B cell (primary cell): ENCODE data around the gene SLC16A6. TPM values are rescaled to one million over a fixed set of nuclear protein-coding genes. Genes with fewer than 3 reads are reported as not detected.

ENCODE experiments used
- ATAC-seq: fragments of 200-7000 bp; cut with Tn5 transposase; one replicate; pipeline ENCODE4 v1.10.0; 2021; ENCODE audit warnings: low read depth, mild to moderate bottlenecking, moderate number of reproducible peaks, moderate library complexity
- CTCF ChIA-PET: fragments of 350-600 bp; sonication (Branson Sonifier 250); formaldehyde crosslinking; loops from one replicate; lab custom pipeline; 2021; ENCODE audit warnings: antibody characterized with exemption, inconsistent platforms; lab: Charles Lee
- POLR2A ChIA-PET: fragments of 350-600 bp; sonication (Branson Sonifier 250); formaldehyde crosslinking; loops from one replicate; lab custom pipeline; 2021; ENCODE audit warnings: antibody characterized with exemption; lab: Charles Lee
- DNase-seq: peaks from one replicate; pipeline ENCODE4 v3.0.0; 2013
- H2AFZ ChIP-seq: 2 replicates; pipeline ENCODE4 v1.6.1; 2012; ENCODE audit warnings: mild to moderate bottlenecking, low read depth, low read length; ENCODE audit not compliant: insufficient read depth, poor library complexity, severe bottlenecking
- H3K27ac ChIP-seq, 2 donors: 1 replicate in 1 of 2; 2 replicates in 1 of 2; pipeline ENCODE4 v1.5.1; 2012 to 2013; ENCODE audit warnings: low read length in 2 of 2, mild to moderate bottlenecking in 2 of 2, moderate library complexity in 1 of 2
- H3K27me3 ChIP-seq, 4 experiments: fragments of 200-600 bp in 1 of 4; sonication (generic) in 1 of 4; replicated peaks in 1 of 4; 1 replicate in 2 of 4; 2 replicates in 2 of 4; pipeline versions ENCODE4 v1.6.1 to v1.7.0; 2013 to 2016; ENCODE audit warnings: low read length in 3 of 4, mild to moderate bottlenecking in 2 of 4, mixed read lengths in 1 of 4, moderate library complexity in 1 of 4; ENCODE audit not compliant: insufficient read depth in 4 of 4, control insufficient read depth in 3 of 4; ENCODE audit errors: control extremely low read depth in 1 of 4
- H3K36me3 ChIP-seq, 2 experiments: replicated peaks in 1 of 2; 1 replicate in 1 of 2; 2 replicates in 1 of 2; pipeline versions ENCODE4 v1.6.1 to v1.7.1; 2013; ENCODE audit warnings: low read length in 1 of 2; ENCODE audit not compliant: insufficient read depth in 2 of 2, control insufficient read depth in 1 of 2; ENCODE audit errors: control extremely low read depth in 1 of 2, extremely low read depth in 1 of 2
- H3K4me1 ChIP-seq, 2 donors: fragments of 200-600 bp in 1 of 2; sonication (generic) in 1 of 2; 1 replicate in 1 of 2; 2 replicates in 1 of 2; pipeline versions ENCODE4 v1.5.1 to v1.6.1; 2013 to 2017; ENCODE audit warnings: low read length in 2 of 2; ENCODE audit not compliant: control insufficient read depth in 2 of 2, insufficient read depth in 2 of 2
- H3K4me2 ChIP-seq: replicated peaks from 2 replicates; pipeline ENCODE3; 2012; ENCODE audit warnings: mild to moderate bottlenecking, low read depth, low read length; ENCODE audit not compliant: poor library complexity, severe bottlenecking
- H3K4me3 ChIP-seq, 5 experiments: fragments of 200-600 bp in 1 of 5; sonication (generic) in 1 of 5; 1 replicate in 3 of 5; 2 replicates in 2 of 5; pipeline versions ENCODE4 v1.5.1 to v1.7.0; 2011 to 2016; ENCODE audit warnings: low read length in 4 of 5, mild to moderate bottlenecking in 4 of 5, low read depth in 2 of 5, control low read depth in 1 of 5, moderate library complexity in 1 of 5; ENCODE audit not compliant: insufficient read depth in 1 of 5; ENCODE audit errors: control extremely low read depth in 1 of 5, extremely low read depth in 1 of 5
- H3K79me2 ChIP-seq: fragments of 200-600 bp; sonication (generic); one replicate; pipeline ENCODE4 v1.6.0; 2016; ENCODE audit warnings: low read length; ENCODE audit not compliant: control insufficient read depth, insufficient read depth
- H3K9ac ChIP-seq: fragments of 200-600 bp; sonication (generic); 2 replicates; pipeline ENCODE4 v1.6.1; 2017; ENCODE audit warnings: mild to moderate bottlenecking, low read length, moderate library complexity
- H3K9me3 ChIP-seq, 3 donors: one replicate each; pipeline versions ENCODE4 v1.6.1 to v1.7.1; 2013; ENCODE audit warnings: low read length in 2 of 3; ENCODE audit not compliant: control insufficient read depth in 2 of 3, insufficient read depth in 1 of 3; ENCODE audit errors: control extremely low read depth in 1 of 3
- H4K20me1 ChIP-seq: 2 replicates; pipeline ENCODE4 v1.6.0; 2012; ENCODE audit warnings: mild to moderate bottlenecking, low read length; ENCODE audit not compliant: insufficient read depth, control insufficient read depth, poor library complexity, severe bottlenecking
- H3K27ac Mint-ChIP-seq: one replicate; pipeline ENCODE4 v1.8.0; 2021; ENCODE audit warnings: mixed read lengths
- H3K27me3 Mint-ChIP-seq: one replicate; pipeline ENCODE4 v1.8.0; 2021; ENCODE audit warnings: mixed read lengths
- H3K4me1 Mint-ChIP-seq: one replicate; pipeline ENCODE4 v1.8.0; 2021; ENCODE audit warnings: mixed read lengths
- H3K4me3 Mint-ChIP-seq: one replicate; pipeline ENCODE4 v1.8.0; 2021; ENCODE audit warnings: mixed read lengths
- H3K9me3 Mint-ChIP-seq: one replicate; pipeline ENCODE4 v1.8.0; 2022; ENCODE audit warnings: mixed read lengths; ENCODE audit not compliant: insufficient read depth
- CTCF ChIP-seq: fragments of 200-600 bp; IDR thresholded peaks from one replicate; pipeline ENCODE4 v1.8.0; 2022; ENCODE audit warnings: antibody characterized with exemption, mild to moderate bottlenecking
- EZH2 ChIP-seq: IDR thresholded peaks from 2 replicates; pipeline ENCODE4 v1.6.1; 2012; ENCODE audit warnings: borderline replicate concordance, low read depth, mild to moderate bottlenecking, moderate library complexity, low read length; ENCODE audit not compliant: insufficient read depth, poor library complexity, severe bottlenecking
- WGBS: methylation state at CpG from one replicate; pipeline ENCODE4 v1.1.5; 2013; ENCODE audit warnings: missing lambda C conversion rate; ENCODE audit not compliant: insufficient coverage; 5-methylcytosine and 5-hydroxymethylcytosine counted together
- intact Hi-C: fragments of 100-400 bp; cut with micrococcal nuclease; formaldehyde crosslinking; loops from one replicate; pipeline ENCODE4 v1.10.0; 2022
- polyA plus RNA-seq: library from polyadenylated mRNA; depleted of rRNA; stranded (reverse); fragments of >200 nt; gene quantifications from 2 replicates; pipeline ENCODE4 v1.2.3, GENCODE V29; 2012
- total RNA-seq, 2 donors: library from RNA; stranded (reverse); fragments of 120-200 nt in 1 of 2; gene quantifications; 1 replicate in 1 of 2; 2 replicates in 1 of 2; pipeline versions ENCODE4 v1.2.3 to v1.2.4, GENCODE V29; 2013 to 2022

Gene SLC16A6
- total and polyA plus RNA-seq, 2 donors (not counting 1 experiment from before 2014, with no cell fraction given): 1.1 to 3.8 TPM

- Histone ChIP-seq H3K79me2 (no peaks in the 10 kb centered on the region), H2AFZ (no peak overlapping the region), H3K9ac (no peak overlapping the region), H3K4me3 (no peak overlapping the region), H3K27me3 (no peaks in the 10 kb centered on the region), H3K4me2 (no peak overlapping the region), H3K36me3 (no peaks in the 10 kb centered on the region), H4K20me1 (no peaks in the 10 kb centered on the region), H3K27ac (no peak overlapping the region), H3K9me3 (no peaks in the 10 kb centered on the region), H3K4me1 (peaks cover 18 to 27% of the 10 kb centered on the region in 2 donors)
- 100% methylated on average over 2 of the region's 3 CpGs for WGBS
- TF ChIP-seq EZH2 (no peak), CTCF (no peak)
- POLR2A ChIA-PET: interaction anchor here (0.6 kb wide), 1 partner anchor 207 kb away, joined by 3 read pairs; no protein-coding TSS in a partner anchor
- Mint-ChIP-seq H3K4me1 (peaks cover 30% of the 10 kb centered on the region), H3K9me3 (no peaks in the 10 kb centered on the region), H3K4me3 (no peak overlapping the region), H3K27me3 (no peaks in the 10 kb centered on the region), H3K27ac (no peak overlapping the region)
- DNase-seq: no peak
- CTCF ChIA-PET: interaction anchor here (0.6 to 1.0 kb wide), 2 partner anchors 51 to 142 kb away, joined by 3 read pairs; no protein-coding TSS in a partner anchor
- intact Hi-C loops: loop anchor here (5.0 to 10.0 kb wide), 3 partner anchors 47 to 1033 kb away; partner anchors contain the start of genes ABCA5 and AMZ2
- no peak for ATAC-seq
Observed at GRCh38 chr17:68294196-68294555, 3.2 kb upstream of the SLC16A6 start.

GRCh38 chr17:68293490-68294195, 2.7 kb upstream of the SLC16A6 start:
- CTCF ChIA-PET: interaction anchor here (0.6 to 1.0 kb wide), 3 partner anchors 10 to 142 kb away, joined by 3 read pairs; no protein-coding TSS in a partner anchor
- TF ChIP-seq CTCF (no peak), EZH2 (no peak)
- DNase-seq (no peak), ATAC-seq (no peak)
- Histone ChIP-seq H3K4me2 (no peak overlapping the region), H2AFZ (no peak overlapping the region), H3K4me3 (no peak overlapping the region), H3K36me3 (no peaks in the 10 kb centered on the region), H3K79me2 (no peaks in the 10 kb centered on the region), H3K4me1 (peaks cover 24 to 32% of the 10 kb centered on the region in 2 donors), H4K20me1 (no peaks in the 10 kb centered on the region), H3K27ac (no peak overlapping the region), H3K27me3 (no peaks in the 10 kb centered on the region), H3K9me3 (no peaks in the 10 kb centered on the region), H3K9ac (no peak overlapping the region)
- H3K4me3 Mint-ChIP-seq: peak overlapping the region; percentile 95
- H3K27me3 Mint-ChIP-seq: no peaks in the 10 kb centered on the region
- peaks cover 35% of the 10 kb centered on the region for H3K4me1 Mint-ChIP-seq
- H3K9me3 Mint-ChIP-seq: no peaks in the 10 kb centered on the region
- POLR2A ChIA-PET: interaction anchor here (0.6 kb wide), 1 partner anchor 206 kb away, joined by 3 read pairs; no protein-coding TSS in a partner anchor
- intact Hi-C loops: loop anchor here (2.0 to 10.0 kb wide), 4 partner anchors 46 to 1034 kb away; partner anchors contain the start of genes ABCA5 and AMZ2
- H3K27ac Mint-ChIP-seq: no peak overlapping the region
- 100% methylated on average over 6 of the region's 6 CpGs for WGBS
